ENCODE data around the gene MLLT10.
"Not testable (repeated sequence)": the region's sequence is repeated elsewhere in the genome, so short reads cannot be mapped to it uniquely, and the experiment has no call there.

The MLLT10 gene

GRCh38 chr10:21705142-21705827, 171.3 kb downstream of the MLLT10 start:
- no peak for DNase-seq

- peak in 1 of 4 experiments; percentile 5 for DNase-seq
These were observed 171.8 kb downstream of the MLLT10 start for GRCh38 chr10:21705828-21706176.

GRCh38 chr10:21707498-21707897, 173.5 kb downstream of the MLLT10 start:
- DNase-seq: no peak

GRCh38 chr10:21712975-21713374, 178.9 kb downstream of the MLLT10 start:
- no peak for DNase-seq

GRCh38 chr10:21715531-21716195, 181.6 kb downstream of the MLLT10 start:
- DNase-seq: peak in 2 of 4 experiments; percentile 30 to 37

- DNase-seq: not testable (repeated sequence)
These were observed 183.5 kb downstream of the MLLT10 start for GRCh38 chr10:21717437-21718054.

GRCh38 chr10:21719502-21719901, 185.5 kb downstream of the MLLT10 start:
- DNase-seq: no peak

- no peak for DNase-seq
These were observed 186.1 kb downstream of the MLLT10 start for GRCh38 chr10:21720090-21720489.

- no peak for DNase-seq
These were observed 187.1 kb downstream of the MLLT10 start for GRCh38 chr10:21721000-21721665.

GRCh38 chr10:21722209-21722608, 188.2 kb downstream of the MLLT10 start:
- no peak for DNase-seq

- no peak for DNase-seq
These were observed 190.1 kb downstream of the MLLT10 start for GRCh38 chr10:21724020-21724589.

GRCh38 chr10:21724687-21725367, 190.8 kb downstream of the MLLT10 start:
- peak; percentile 83 to 93 (median 87) for DNase-seq

GRCh38 chr10:21726601-21727225, 192.7 kb downstream of the MLLT10 start:
- DNase-seq: no peak

- no peak for DNase-seq
These were observed 193.6 kb downstream of the MLLT10 start for GRCh38 chr10:21727452-21728168.

- DNase-seq: peak in 1 of 4 experiments; percentile 12
These were observed 194.6 kb downstream of the MLLT10 start for GRCh38 chr10:21728618-21729017.

- DNase-seq: peak; percentile 47 to 66 (median 54)
These were observed 198.2 kb downstream of the MLLT10 start for GRCh38 chr10:21732067-21732772.

- DNase-seq: no peak
These were observed 199.7 kb downstream of the MLLT10 start for GRCh38 chr10:21733710-21734109.

GRCh38 chr10:21737106-21737505, 203.1 kb downstream of the MLLT10 start:
- no peak for DNase-seq

GRCh38 chr10:21740989-21741388, 207.0 kb downstream of the MLLT10 start:
- DNase-seq: no peak

- DNase-seq: no peak
These were observed 208.8 kb downstream of the MLLT10 start for GRCh38 chr10:21742740-21743412.
